ENCODE measurements around the gene LY6G6D.

LY6G6D gene

DNA sequence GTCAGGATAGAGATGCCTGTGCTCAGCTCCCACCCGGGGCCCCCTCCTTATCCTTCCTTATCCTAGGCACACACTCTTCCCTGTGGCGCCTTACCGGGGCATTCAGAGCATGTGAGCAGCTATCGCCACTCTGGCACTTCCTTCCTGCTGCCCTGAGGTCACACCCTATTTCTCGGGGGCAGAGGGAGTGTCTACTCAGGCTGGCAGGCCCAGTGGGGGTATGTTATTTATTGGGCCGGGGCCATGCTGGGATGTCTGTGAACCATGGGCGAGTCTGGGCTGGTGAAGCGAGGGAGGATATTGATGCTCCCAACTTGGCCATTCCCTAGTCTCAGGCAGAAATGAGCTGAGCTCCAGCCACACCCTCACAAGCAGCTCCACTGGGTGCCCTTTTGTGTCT lies 3.9 kb upstream of the LY6G6D start:
- in situ Hi-C loops (cut with HindIII; ENCODE audit: low pct_ligation_motif_present, low pct_unique_long_range_greater_than_20kb, low sequenced_read_pairs) = no loop called here
- DNase-seq = no peak

GRCh38 chr6:31712296-31712695 lies 2.9 kb upstream of the LY6G6D start:
- DNase-seq = peak; percentile 22

GRCh38 chr6:31713465-31713864 lies 1.7 kb upstream of the LY6G6D start:
- DNase-seq = no peak
- in situ Hi-C loops (cut with HindIII; ENCODE audit: low pct_ligation_motif_present, low pct_unique_long_range_greater_than_20kb, low sequenced_read_pairs) = no loop called here

More at GRCh38 chr6:31712296-31712695, 2.9 kb upstream of the LY6G6D start:
- in situ Hi-C loops (cut with HindIII; ENCODE audit: low pct_ligation_motif_present, low pct_unique_long_range_greater_than_20kb, low sequenced_read_pairs) = no loop called here

DNA sequence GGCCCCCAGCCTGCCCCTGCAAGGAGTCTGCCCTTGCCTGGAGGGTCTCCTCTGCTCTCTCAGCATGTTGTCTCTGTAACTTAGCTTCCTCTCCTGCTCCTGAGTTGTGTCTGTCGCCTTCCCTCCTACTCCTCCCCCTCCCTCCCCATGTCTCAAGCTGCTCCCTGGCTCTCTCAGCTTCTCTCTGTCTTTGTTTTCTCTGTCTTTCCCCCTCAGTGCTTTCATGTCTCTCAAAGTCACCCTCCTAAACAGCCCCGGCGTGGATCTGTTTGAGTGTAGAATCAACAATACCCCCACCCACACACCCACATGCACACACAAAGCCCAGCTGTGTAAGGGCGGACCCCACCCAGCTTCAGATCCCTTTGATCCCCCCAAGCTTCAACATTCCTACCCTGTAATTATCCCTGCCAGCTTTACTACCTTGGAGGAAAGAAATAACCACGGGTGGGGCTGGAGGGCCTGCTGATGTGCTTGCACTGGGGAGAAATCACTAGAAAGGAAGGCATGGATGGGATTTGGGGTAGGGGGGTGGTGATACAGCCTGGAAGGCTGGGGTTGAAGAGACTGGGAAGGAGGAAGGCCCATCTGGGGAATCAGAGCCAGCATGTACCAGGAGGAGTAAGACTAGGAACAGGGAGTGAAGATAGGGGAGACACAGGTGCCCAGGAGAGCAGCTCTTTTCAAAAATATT lies 1.0 kb upstream of the LY6G6D start:
- in situ Hi-C loops (cut with HindIII; ENCODE audit: low pct_ligation_motif_present, low pct_unique_long_range_greater_than_20kb, low sequenced_read_pairs) = no loop called here
- DNase-seq = no peak

DNA sequence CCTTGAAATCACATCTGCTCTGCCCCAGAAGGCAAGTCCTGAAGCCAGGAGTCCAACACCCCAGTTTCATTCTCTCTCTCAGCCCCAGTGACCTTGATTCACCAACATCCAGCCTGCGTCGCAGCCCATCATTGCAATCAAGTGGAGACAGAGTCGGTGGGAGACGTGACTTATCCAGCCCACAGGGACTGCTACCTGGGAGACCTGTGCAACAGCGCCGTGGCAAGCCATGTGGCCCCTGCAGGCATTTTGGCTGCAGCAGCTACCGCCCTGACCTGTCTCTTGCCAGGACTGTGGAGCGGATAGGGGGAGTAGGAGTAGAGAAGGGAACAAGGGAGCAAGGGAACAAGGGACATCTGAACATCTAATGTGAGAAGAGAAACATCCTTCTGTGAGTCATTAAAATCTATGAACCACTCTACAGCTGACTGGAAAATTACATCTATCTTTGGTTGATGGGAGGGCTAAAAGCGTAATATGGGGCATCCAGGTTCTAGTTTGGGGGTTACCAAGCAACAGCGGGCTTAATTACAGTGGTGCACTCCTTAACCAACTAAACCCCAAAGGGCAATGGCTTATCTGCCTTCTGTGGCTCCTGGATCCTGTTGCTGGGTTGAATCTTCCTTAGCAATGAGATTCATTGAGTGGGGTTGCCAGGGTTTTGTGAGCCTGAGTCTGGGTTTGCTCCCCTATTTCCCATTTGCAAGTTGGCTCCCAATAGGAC lies 2.5 kb downstream of the LY6G6D start:
- in situ Hi-C loops (cut with HindIII; ENCODE audit: low pct_ligation_motif_present, low pct_unique_long_range_greater_than_20kb, low sequenced_read_pairs) = no loop called here
- no peak for DNase-seq

GRCh38 chr6:31718265-31718664 lies 3.1 kb downstream of the LY6G6D start:
- no peak for DNase-seq
- in situ Hi-C loops (cut with HindIII; ENCODE audit: low pct_ligation_motif_present, low pct_unique_long_range_greater_than_20kb, low sequenced_read_pairs) = no loop called here

- in situ Hi-C loops (cut with HindIII; ENCODE audit: low pct_ligation_motif_present, low pct_unique_long_range_greater_than_20kb, low sequenced_read_pairs) = no loop called here
- no peak for DNase-seq
Measured at GRCh38 chr6:31719001-31719400, 3.9 kb downstream of the LY6G6D start.

- in situ Hi-C loops (cut with HindIII; ENCODE audit: low pct_ligation_motif_present, low pct_unique_long_range_greater_than_20kb, low sequenced_read_pairs) = no loop called here
Measured at GRCh38 chr6:31720196-31720770, 5.1 kb downstream of the LY6G6D start.

GRCh38 chr6:31721351-31722020 lies 6.3 kb downstream of the LY6G6D start, which contains the start of gene LY6G6C:
TSS of gene LY6G6C (minus strand) at chr6:31721746. CDS start at chr6:31721679, 67 bp downstream.
- DNase-seq = no peak
- in situ Hi-C loops (cut with HindIII; ENCODE audit: low pct_ligation_motif_present, low pct_unique_long_range_greater_than_20kb, low sequenced_read_pairs) = no loop called here

More at GRCh38 chr6:31720196-31720770, 5.1 kb downstream of the LY6G6D start:
- no peak for DNase-seq

GRCh38 chr6:31722173-31722572 lies 7.0 kb downstream of the LY6G6D start:
- no peak for DNase-seq
- in situ Hi-C loops (cut with HindIII; ENCODE audit: low pct_ligation_motif_present, low pct_unique_long_range_greater_than_20kb, low sequenced_read_pairs) = no loop called here

DNA sequence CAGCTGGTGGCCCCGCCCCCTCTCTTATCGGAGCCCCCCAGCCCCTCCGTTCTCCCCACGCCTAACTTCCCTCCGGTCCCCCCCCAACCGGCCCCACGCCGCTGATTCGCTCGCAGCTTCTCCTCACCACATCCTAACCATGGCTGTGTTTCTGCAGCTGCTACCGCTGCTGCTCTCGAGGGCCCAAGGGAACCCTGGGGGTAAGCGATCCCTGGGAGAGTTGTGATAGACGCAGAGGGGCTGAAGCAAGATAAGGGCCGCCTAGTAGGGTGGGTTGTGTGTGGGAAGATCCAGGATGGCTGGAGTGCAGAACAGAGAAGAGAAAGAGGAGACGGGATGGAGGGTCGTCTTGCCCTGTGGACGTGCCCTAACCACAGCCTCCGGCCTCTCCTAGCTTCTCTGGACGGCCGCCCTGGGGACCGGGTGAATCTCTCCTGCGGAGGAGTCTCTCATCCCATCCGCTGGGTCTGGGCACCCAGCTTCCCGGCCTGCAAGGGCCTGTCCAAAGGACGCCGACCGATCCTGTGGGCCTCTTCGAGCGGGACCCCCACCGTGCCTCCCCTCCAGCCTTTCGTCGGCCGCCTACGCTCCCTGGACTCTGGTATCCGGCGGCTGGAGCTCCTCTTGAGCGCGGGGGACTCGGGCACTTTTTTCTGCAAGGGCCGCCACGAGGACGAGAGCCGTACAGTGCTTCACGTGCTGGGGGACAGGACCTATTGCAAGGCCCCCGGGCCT lies 8.3 kb downstream of the LY6G6D start, which contains the start of gene MPIG6B:
Gene MPIG6B, plus strand, starts transcription at position 129 of the 735 bp plus-strand sequence. Its CDS starts 11 bp downstream, at position 140.
- DNase-seq = no peak
- in situ Hi-C loops (cut with HindIII; ENCODE audit: low pct_ligation_motif_present, low pct_unique_long_range_greater_than_20kb, low sequenced_read_pairs) = no loop called here

- DNase-seq = no peak
- in situ Hi-C loops (cut with HindIII; ENCODE audit: low pct_ligation_motif_present, low pct_unique_long_range_greater_than_20kb, low sequenced_read_pairs) = no loop called here
Measured at GRCh38 chr6:31723980-31724691, 9.0 kb downstream of the LY6G6D start.

GRCh38 chr6:31725502-31726350 lies 10.6 kb downstream of the LY6G6D start:
- in situ Hi-C loops (cut with HindIII; ENCODE audit: low pct_ligation_motif_present, low pct_unique_long_range_greater_than_20kb, low sequenced_read_pairs) = no loop called here
- DNase-seq = no peak

DNA sequence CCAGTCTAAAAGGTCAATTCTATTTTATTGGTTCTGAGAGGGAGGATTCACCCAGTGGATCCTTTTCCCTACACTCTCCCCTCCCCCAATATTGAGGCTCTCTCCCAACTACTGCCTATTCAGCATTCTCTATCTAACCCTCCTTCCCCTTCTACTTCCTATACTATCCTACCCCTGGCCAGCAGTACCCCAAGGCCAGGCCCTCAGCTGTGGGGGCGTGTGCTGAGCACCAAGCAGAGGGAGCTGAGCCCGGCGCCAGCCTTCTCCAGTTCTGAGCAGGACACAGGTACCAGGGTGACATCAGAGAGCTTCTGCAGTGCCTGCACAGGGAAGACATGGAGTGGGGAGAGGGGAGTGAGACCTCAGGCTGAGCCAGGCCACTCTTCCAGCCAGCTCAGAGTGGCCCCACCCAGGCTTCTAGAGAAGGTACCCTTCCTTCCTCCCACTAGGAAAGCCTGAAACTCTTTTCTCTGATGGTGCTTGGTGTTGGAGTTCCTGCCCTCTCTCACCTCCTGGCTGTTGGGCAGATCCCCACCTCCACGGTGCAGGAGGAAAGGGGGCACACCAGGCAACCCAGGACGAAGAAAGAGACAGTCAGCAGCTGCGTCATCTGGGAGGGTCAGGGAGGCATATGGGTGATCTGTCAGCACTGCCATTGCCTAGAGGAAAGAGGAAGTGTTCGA lies 12.0 kb downstream of the LY6G6D start:
- in situ Hi-C loops (cut with HindIII; ENCODE audit: low pct_ligation_motif_present, low pct_unique_long_range_greater_than_20kb, low sequenced_read_pairs) = no loop called here
- DNase-seq = no peak

- in situ Hi-C loops (cut with HindIII; ENCODE audit: low pct_ligation_motif_present, low pct_unique_long_range_greater_than_20kb, low sequenced_read_pairs) = no loop called here
- DNase-seq = no peak
Measured at GRCh38 chr6:31727717-31728671, 12.8 kb downstream of the LY6G6D start.
